ENCODE results near the gene UBE2U.

UBE2U gene, protein sequence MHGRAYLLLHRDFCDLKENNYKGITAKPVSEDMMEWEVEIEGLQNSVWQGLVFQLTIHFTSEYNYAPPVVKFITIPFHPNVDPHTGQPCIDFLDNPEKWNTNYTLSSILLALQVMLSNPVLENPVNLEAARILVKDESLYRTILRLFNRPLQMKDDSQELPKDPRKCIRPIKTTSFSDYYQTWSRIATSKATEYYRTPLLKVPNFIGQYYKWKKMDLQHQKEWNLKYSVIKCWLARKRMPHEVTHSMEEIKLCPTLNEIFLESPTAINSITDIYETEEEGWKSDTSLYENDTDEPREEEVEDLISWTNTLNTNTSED

DNA sequence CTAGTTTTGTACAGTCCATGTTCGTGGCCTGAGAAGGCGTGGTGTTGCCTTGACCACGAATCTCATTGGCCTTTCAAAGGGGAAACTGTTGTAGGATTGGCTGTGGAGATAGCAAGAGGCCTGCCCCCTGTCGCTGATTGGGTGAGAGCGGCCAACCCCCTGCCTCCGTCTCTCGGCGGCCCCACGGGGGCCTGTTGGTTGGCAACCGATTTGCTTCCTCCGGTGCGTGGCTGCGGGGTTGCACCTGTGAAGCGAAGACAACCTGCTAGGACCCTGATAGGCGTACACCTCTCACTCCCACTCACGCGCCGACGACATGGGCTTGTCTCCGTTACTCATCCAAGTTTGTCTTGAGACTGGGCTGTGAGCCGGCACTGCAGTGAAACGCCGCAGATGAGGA lies at the start of gene UBE2U:
UBE2U (plus strand) TSS at position 204 of the 400 bp plus-strand sequence. CDS start 428 bp downstream, outside the sequence.
- DNase-seq: no peak

DNA sequence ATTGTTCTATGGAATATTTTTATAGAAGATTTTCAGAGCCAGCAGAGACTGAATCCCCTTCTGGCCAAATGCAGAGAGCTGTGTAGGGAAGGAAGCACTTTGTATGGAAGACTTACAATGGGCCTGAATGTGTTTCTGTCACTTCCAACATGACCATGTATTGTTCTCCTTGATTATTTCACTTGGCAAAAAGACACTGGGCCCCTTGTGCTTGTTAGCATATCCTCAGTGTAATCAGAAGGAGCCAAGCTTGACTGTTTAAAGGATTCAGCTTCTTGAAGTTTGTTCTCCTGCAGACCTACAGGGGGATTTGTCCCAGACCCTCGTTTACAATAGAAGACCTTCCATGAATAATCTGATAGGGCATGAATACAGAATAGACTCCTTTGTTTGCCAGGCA lies 48.1 kb upstream of the UBE2U start:
- DNase-seq: no peak

GRCh38 chr1:64161357-64161941 lies 42.0 kb upstream of the UBE2U start:
- no peak for DNase-seq

- no peak for DNase-seq
Observed at GRCh38 chr1:64162151-64162550, 41.3 kb upstream of the UBE2U start.

- no peak for DNase-seq
Observed at GRCh38 chr1:64162804-64163203, 40.6 kb upstream of the UBE2U start.

DNA sequence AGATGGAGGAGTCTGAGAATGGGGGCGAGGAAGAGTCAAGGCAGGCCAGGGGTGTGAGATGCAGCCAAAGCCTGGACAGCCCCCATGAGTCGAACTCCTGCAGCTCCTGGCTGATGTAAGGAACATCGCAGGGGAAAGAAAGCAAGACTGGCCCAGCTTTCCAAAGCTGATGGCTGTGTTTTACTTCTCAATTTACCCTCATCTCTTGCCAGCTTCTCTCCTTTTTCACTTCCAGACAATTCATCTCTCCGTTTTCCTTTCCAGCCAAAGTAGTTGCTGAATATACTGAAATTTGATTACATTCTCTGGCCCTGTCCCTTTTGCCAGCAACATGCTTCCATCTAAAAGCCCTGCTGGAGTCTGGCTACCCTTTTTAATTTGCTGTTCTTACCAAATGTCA lies 40.0 kb upstream of the UBE2U start:
- DNase-seq: no peak

DNA sequence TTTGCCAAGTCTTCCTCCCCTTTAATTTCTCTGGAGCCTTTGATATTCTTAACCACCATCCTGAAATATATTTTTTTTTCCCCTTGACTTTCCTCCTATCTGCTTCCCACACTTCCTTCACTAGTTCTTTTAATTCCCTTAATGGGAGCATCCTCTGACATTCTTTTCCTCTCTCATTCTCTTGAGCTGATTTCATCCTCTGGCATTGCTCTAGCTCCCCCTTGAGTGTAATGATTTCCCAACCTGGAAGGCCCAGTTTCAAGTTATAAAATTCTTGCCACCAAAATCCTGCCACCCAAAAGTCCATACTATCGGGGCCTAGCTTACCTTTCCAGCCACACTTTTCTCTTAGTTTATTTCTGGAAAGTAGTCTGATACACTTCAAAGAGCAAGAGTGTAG lies 39.5 kb upstream of the UBE2U start:
- no peak for DNase-seq

- no peak for DNase-seq
Observed at GRCh38 chr1:64166629-64167028, 36.8 kb upstream of the UBE2U start.

DNA sequence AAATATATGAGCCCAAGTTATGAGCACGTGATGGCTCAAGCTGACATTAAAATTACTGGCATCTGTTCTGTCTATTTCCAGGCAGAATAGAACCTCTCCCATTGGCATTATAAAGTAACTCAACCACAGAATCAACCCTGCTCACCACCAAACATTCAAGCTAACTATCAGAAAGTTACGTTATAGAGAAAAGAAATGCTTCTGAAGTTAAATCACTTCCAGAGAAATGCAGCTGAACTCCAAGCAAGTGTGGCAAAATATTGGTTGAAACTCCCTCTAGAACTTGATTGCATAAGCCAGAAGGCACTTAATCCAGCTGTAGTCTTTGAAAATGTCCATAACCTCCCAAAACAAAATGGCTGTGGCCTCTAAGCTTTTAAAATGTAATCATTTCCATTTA lies 36.2 kb upstream of the UBE2U start:
- no peak for DNase-seq

DNA sequence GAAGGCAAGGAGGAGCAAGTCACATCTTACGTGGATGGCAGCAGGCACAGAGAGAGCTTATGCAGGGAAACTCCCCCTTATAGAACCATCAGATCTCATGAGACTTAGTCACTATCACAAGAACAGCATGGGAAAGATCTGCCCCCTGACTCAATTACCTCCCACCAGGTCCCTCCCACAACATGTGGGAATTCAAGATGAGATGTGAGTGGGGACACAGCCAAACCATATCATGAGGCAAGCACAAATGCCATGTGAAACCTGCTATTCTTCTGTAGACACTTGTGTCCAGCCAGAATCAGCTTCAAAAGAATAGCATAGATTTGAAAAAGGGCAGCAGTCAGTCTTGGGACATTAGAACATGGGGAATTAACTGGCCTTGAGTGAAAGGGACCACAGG lies 32.2 kb upstream of the UBE2U start:
- DNase-seq: no peak

DNA sequence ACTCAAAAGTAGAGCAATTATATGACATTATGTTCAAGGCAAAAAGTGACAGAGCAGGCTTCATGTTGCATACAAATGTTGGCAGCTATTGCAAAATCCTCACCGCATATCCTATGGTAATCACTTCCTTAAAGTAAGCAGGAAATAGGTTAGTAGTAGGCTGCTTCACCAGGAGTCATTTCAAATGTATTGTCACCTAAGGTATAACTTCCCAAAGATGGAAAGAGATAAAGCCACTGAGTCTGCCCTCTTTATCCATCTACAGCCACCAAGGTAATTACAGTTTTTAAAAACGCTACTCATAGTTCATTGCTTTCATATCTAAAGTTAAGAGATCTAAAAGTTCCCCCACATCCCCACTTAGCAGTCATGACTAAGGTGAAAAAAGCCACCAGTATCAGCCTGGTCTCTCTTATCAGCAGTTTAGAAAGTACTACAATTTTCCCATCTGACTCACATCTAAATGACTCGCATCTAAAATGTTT lies 31.6 kb upstream of the UBE2U start:
- DNase-seq: no peak

DNA sequence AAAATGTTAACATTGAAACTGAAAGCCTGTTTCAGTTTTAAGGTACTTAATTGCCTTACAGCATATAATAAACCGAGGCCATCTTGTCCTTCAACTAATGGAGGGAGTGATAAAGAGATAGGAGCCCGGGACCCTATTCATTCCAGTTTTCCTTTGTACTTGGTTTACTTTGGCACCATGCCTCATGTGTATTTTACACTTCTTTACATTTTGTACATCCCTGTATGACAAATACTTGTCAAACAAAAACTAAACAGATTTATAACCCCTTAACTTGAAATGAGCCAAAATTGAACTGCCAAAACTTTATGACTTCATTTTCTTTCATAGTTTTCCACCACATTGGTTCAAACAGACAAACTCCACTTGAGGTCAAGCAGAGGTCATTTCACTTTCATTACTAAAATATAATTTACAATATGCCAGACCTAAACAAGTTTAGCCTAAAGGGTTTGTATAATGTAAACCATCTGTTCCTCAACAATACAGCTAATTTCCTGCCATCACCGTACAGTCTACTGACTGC lies 30.9 kb upstream of the UBE2U start:
- no peak for DNase-seq

- no peak for DNase-seq
Observed at GRCh38 chr1:64173336-64173940, 30.0 kb upstream of the UBE2U start.

DNA sequence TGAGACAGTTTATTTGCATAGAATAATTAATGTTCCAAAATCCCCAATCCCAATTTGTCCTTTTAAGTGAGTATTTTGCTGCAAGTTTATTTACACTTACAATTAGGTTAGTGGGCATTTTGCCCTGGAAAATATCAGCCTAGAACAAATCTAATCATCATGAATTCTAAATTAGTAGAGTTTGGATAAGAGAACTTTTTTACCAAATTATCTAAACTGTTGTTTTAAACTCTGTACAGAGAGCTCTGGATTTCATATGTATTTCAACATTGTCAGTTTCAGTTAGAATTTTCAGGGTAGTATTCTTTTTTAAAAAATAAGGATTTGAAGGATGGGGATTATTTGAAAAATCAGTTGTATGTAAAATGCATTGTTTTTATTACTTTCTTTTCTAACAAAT lies 27.8 kb upstream of the UBE2U start:
- no peak for DNase-seq

DNA sequence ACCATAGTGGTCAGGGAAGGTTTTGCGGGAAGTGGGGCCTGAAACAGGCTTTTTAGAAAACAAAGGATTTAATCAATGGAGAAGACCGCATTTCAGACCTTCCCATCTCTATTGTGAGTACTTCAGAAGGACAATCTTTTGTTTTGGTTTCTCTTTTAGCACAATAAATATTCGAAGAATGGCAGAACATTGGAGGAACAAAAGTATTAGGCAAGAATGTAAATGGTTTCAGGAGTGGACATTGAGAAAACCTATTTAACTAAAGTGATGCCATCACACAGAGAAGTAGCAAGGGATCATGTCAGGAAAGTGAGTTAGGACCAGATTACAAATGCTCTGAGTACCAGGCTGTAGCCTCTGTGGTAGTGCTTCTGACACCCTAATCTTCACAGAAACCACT lies 26.8 kb upstream of the UBE2U start:
- no peak for DNase-seq

GRCh38 chr1:64179588-64179987 lies 23.8 kb upstream of the UBE2U start:
- no peak for DNase-seq

DNA sequence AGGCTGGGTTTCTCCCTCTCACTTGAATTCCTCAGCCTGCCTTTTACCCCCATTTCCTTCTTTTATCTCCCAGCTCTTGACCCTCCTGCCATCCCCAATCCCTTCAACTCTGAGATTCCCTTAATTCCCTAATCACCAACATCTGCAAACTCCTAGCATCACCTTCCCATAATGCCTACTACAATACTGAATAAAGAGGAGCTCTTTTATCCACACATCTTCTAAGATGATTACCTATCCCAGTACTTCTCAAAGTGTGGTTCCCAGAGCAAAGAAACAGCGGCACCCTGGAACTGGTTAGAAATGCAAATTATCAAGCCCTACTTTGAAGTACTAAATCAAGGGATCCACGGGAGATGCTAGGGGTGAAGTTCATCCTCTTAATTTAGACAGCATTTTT lies 21.2 kb upstream of the UBE2U start:
- no peak for DNase-seq

GRCh38 chr1:64183395-64184002 lies 19.9 kb upstream of the UBE2U start:
- DNase-seq: no peak

DNA sequence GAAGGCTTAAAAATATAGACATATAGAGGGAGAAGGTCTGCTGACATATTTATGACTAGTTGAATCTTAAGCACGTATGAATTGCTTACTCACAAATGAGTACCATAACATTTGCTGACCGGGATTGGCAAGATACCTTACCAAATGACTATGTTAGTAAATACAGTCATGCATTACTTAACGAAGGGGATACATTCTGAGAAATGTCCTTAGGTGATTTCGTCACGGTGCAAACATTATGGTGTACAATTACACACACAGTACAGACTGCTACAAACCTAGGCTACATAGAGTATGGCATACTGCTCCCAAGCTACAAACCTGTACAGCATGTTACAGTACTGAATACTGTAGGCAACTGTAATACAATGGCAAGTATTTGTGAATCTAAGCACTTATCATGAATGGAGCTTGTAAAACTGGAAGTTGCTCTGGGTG lies 19.4 kb upstream of the UBE2U start:
- DNase-seq: no peak

- DNase-seq: no peak
Observed at GRCh38 chr1:64186138-64186897, 17.1 kb upstream of the UBE2U start.

GRCh38 chr1:64186898-64187280 lies 16.5 kb upstream of the UBE2U start:
- DNase-seq: no peak

- DNase-seq: no peak
Observed at GRCh38 chr1:64187646-64188045, 15.8 kb upstream of the UBE2U start.

- DNase-seq: no peak
Observed at GRCh38 chr1:64192290-64192689, 11.1 kb upstream of the UBE2U start.

Measured in activated CD4-positive, CD25-positive, alpha-beta regulatory T cell treated with anti-CD3 and anti-CD28 coated beads, Interleukin-2, amount 50 U/mL, for 72 hours (primary cell).